Thyroid gland (tissue), 4 donors: ENCODE results near the gene PLBD1.

Source experiments
- POLR2A ChIP-seq, 2 donors: fragments of 450-650 bp; IDR thresholded peaks; one replicate each; pipeline ENCODE4 v1.6.1; 2017; ENCODE audit warnings: antibody characterized with exemption in 2 of 2, mild to moderate bottlenecking in 2 of 2, moderate library complexity in 1 of 2
- TF ChIP-seq, protein P1 (sequence below), 6 experiments: fragments of 200-600 bp in 3 of 6; fragments of 450-650 bp in 3 of 6; sonication (generic) in 3 of 6; IDR thresholded peaks; one replicate each; pipeline ENCODE4 v1.5.1; 2016 to 2019; ENCODE audit warnings: antibody characterized with exemption in 6 of 6, mild to moderate bottlenecking in 2 of 6, inconsistent platforms in 1 of 6, moderate library complexity in 1 of 6

DNA sequence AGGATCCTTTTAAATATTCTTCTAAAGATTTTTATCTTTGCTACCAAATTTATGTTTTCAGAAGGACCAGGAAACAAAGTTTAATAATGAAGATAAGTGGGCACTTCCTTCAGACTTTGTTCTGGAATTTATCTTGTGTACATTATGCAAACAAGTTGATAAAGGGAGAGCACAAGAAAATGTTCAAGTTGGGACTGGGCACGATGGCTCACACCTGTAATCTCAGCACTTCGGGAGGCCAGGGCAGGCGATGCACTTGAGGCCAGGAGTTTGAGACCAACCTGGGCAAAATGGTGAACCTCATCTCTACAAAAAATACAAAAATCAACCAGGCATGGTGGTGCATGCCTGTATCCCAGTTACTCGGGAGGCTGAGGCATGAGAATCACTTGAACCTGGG is 4.6 kb downstream of the PLBD1 start:
- no peak for TF ChIP-seq POLR2A (IDR thresholded peaks at IDR 0.05)
- TF ChIP-seq, protein P1, sequence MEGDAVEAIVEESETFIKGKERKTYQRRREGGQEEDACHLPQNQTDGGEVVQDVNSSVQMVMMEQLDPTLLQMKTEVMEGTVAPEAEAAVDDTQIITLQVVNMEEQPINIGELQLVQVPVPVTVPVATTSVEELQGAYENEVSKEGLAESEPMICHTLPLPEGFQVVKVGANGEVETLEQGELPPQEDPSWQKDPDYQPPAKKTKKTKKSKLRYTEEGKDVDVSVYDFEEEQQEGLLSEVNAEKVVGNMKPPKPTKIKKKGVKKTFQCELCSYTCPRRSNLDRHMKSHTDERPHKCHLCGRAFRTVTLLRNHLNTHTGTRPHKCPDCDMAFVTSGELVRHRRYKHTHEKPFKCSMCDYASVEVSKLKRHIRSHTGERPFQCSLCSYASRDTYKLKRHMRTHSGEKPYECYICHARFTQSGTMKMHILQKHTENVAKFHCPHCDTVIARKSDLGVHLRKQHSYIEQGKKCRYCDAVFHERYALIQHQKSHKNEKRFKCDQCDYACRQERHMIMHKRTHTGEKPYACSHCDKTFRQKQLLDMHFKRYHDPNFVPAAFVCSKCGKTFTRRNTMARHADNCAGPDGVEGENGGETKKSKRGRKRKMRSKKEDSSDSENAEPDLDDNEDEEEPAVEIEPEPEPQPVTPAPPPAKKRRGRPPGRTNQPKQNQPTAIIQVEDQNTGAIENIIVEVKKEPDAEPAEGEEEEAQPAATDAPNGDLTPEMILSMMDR (IDR thresholded peaks at IDR 0.05): no peak
